Activated B cell treated with CpG ODN at 0.5 μM for 24 hours (primary cell): ENCODE measurements around the gene NUMB. TPM values are rescaled to one million over a fixed set of nuclear protein-coding genes. Genes with fewer than 3 reads are reported as not detected.
A peak's percentile ranks its signal among the peaks of the same experiment; 100 is the strongest.

Source experiments
- ATAC-seq: fragments of 200-7000 bp; cut with Tn5 transposase; one replicate; pipeline ENCODE4 v1.10.0; 2021; ENCODE audit warnings: low read depth, mild to moderate bottlenecking, moderate library complexity
- CTCF ChIA-PET: fragments of 350-600 bp; sonication (Branson Sonifier 250); formaldehyde crosslinking; loops from one replicate; lab custom pipeline; 2021; ENCODE audit warnings: antibody characterized with exemption; lab: Charles Lee
- POLR2A ChIA-PET: fragments of 350-600 bp; sonication (Branson Sonifier 250); formaldehyde crosslinking; loops from one replicate; lab custom pipeline; 2021; ENCODE audit warnings: antibody characterized with exemption; lab: Charles Lee
- DNase-seq: peaks from one replicate; pipeline ENCODE4 v3.0.0; 2022
- H3K27ac Mint-ChIP-seq: one replicate; pipeline ENCODE4 v1.8.0; 2020; ENCODE audit warnings: mixed read lengths
- H3K27me3 Mint-ChIP-seq: one replicate; pipeline ENCODE4 v1.8.0; 2021; ENCODE audit warnings: mixed read lengths
- H3K36me3 Mint-ChIP-seq: one replicate; pipeline ENCODE4 v1.8.0; 2021; ENCODE audit warnings: low read depth, mixed read lengths
- H3K4me1 Mint-ChIP-seq: one replicate; pipeline ENCODE4 v1.8.0; 2021; ENCODE audit warnings: mixed read lengths
- H3K4me3 Mint-ChIP-seq: one replicate; pipeline ENCODE4 v1.8.0; 2020; ENCODE audit warnings: mild to moderate bottlenecking, mixed read lengths
- H3K9me3 Mint-ChIP-seq: one replicate; pipeline ENCODE4 v1.8.0; 2020; ENCODE audit warnings: mixed read lengths
- intact Hi-C: fragments of 100-400 bp; cut with micrococcal nuclease; formaldehyde crosslinking; loops from one replicate; pipeline ENCODE4 v1.15.1; 2024
- total RNA-seq: library from RNA; stranded (reverse); gene quantifications from 2 replicates; pipeline ENCODE4 v1.2.3, GENCODE V29; 2022
- TF ChIP-seq, protein P1 (sequence below): fragments of 200-600 bp; IDR thresholded peaks from one replicate; pipeline ENCODE4 v1.8.0; 2022; ENCODE audit warnings: antibody characterized with exemption, mild to moderate bottlenecking

Gene NUMB
- total RNA-seq, 1 donor from 2014 or later, result 71.4 TPM

DNA sequence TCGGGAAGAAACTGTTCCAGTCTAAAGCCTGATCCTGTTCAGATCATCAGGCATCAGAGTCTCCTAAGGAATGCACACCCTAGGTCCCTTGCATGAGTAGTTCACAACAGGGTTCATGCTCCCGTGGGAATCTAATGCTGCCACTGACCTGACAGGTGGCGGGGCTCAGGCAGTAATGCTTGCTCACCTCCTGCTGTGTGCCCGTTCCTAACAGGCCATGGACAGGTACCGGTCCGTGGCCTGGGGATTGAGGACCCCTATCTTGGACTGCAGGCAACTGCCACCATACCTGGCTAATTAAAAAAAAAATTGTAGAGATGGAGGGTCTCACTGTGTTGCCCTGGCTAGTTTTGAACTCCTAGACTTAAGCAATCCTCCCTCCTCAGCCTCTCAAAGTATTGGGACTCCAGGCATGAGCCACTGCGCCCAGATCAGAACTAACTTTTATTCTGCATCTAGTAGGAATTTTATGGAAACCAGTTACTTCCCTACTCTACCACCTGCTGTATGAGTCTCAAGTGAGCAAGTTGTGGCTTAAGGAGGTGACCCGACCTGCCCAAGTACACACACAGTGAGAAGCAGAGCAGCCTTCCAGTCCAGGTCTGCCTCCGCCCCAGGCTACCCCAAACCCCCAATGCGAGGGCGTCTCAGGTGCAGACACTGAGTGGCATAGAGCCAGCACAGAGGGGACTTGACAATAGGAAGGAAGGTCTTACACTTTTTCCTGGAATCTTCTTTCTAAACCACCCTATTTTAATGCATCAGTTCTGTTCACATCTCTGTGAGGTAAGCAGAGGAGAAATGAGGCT is 223.6 kb downstream of the NUMB start:
- ChIA-PET POLR2A (interaction anchor here (2.0 kb wide), 1 partner anchor 11 kb away, joined by 5 read pairs; no protein-coding TSS in a partner anchor), CTCF (no interaction called here)
- H3K4me1 Mint-ChIP-seq, result peaks cover 30% of the 10 kb centered on the region
- ATAC-seq, result no peak
- DNase-seq, result no peak
- H3K27me3 Mint-ChIP-seq, result peaks cover 37% of the 10 kb centered on the region
- H3K27ac Mint-ChIP-seq, result no peak overlapping the region
- no peak overlapping the region for H3K4me3 Mint-ChIP-seq
- H3K9me3 Mint-ChIP-seq, result no peaks in the 10 kb centered on the region
- intact Hi-C loops, result loop anchor here (5.0 kb wide), 1 partner anchor 48 kb away; no protein-coding TSS in a partner anchor
- no peaks in the 10 kb centered on the region for H3K36me3 Mint-ChIP-seq
- TF ChIP-seq, protein P1, sequence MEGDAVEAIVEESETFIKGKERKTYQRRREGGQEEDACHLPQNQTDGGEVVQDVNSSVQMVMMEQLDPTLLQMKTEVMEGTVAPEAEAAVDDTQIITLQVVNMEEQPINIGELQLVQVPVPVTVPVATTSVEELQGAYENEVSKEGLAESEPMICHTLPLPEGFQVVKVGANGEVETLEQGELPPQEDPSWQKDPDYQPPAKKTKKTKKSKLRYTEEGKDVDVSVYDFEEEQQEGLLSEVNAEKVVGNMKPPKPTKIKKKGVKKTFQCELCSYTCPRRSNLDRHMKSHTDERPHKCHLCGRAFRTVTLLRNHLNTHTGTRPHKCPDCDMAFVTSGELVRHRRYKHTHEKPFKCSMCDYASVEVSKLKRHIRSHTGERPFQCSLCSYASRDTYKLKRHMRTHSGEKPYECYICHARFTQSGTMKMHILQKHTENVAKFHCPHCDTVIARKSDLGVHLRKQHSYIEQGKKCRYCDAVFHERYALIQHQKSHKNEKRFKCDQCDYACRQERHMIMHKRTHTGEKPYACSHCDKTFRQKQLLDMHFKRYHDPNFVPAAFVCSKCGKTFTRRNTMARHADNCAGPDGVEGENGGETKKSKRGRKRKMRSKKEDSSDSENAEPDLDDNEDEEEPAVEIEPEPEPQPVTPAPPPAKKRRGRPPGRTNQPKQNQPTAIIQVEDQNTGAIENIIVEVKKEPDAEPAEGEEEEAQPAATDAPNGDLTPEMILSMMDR, result no peak

DNA sequence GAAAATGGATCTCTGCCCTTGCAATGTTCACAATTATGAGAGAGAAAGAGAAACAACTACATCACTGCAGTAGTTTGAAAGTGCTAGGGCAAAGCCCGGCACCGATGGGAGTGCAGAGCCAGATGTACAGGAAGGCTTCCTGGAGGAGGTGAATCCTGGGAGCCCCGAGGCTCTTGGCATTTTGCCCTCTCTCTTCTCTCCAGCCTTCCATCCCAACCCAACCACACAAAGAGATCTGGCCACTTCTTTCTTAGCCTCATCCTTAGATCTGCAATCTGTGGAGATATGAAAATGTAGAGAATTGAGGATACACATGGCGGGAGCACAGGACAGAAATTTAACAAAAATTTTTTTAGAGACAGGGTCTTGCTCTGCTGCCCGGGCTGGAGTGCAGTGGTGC is 224.3 kb downstream of the NUMB start:
- POLR2A ChIA-PET, result no interaction called here
- DNase-seq, result no peak

DNA sequence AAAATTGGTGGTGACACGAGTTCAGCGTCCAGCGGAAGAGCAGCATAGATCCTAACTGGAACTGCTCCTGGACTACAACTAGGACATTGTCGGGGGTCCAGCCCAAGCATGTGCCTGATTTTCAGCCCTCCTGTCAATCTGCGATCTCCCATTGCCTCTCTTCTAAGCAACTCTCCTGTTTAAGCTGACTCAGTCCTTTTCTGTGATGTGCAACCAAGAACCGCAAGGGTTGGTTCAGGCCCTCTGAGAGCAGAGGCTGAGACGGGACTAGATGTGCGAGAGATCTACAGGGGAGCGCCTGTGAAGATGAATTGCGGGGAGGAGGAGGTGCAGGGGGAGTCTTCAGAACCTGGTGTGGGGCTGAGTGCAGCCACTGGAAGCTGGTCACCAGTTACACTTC is 224.8 kb downstream of the NUMB start:
- H3K27me3 Mint-ChIP-seq, result peaks cover 32% of the 10 kb centered on the region

More for the DNA sequence above, 224.3 kb downstream of the NUMB start:
- Mint-ChIP-seq H3K4me1 (peaks cover 25% of the 10 kb centered on the region), H3K27ac (no peak overlapping the region), H3K4me3 (no peak overlapping the region), H3K27me3 (peaks cover 35% of the 10 kb centered on the region), H3K9me3 (no peaks in the 10 kb centered on the region), H3K36me3 (peaks cover 4% of the 10 kb centered on the region)
- CTCF ChIA-PET, result no interaction called here
- no peak for ATAC-seq
- TF ChIP-seq, protein P1, result no peak
- intact Hi-C loops, result no loop called here

DNA sequence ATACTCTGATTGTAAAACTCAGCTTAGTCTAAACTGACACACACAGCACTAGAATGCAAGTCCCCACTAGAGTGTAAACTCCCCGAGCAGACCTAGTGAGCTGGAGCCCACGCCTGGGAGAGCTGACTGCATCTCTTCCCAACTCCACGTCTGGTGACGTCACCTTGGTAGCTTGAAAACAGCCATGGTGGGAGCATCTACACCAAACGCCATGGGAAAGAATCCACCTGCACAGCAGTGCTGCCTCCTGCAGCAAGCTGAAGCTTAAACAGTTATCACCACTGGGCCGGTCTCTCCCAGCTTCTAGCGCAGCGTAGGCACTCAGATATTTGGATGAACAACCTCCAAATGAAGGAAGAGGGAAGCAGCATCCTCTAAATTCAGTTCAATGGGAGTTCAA is 225.4 kb downstream of the NUMB start:
- Mint-ChIP-seq H3K27me3 (peaks cover 28% of the 10 kb centered on the region), H3K4me3 (no peak overlapping the region), H3K36me3 (peaks cover 9% of the 10 kb centered on the region), H3K9me3 (no peaks in the 10 kb centered on the region), H3K27ac (peak overlapping the region; percentile 4), H3K4me1 (peaks cover 20% of the 10 kb centered on the region)
- intact Hi-C loops, result loop anchor here (1.0 kb wide), 1 partner anchor 239 kb away; no protein-coding TSS in a partner anchor
- no peak for DNase-seq
- POLR2A ChIA-PET, result no interaction called here
- CTCF ChIA-PET, result interaction anchor here (1.1 to 2.0 kb wide), 2 partner anchors 62 to 239 kb away, joined by 4 to 7 read pairs; no protein-coding TSS in a partner anchor
- TF ChIP-seq, protein P1, result no peak
- no peak for ATAC-seq

More for the DNA sequence above, 224.8 kb downstream of the NUMB start:
- POLR2A ChIA-PET, result no interaction called here
- intact Hi-C loops, result no loop called here
- no peak overlapping the region for H3K27ac Mint-ChIP-seq
- peaks cover 22% of the 10 kb centered on the region for H3K4me1 Mint-ChIP-seq
- CTCF ChIA-PET, result no interaction called here
- DNase-seq (no peak), ATAC-seq (no peak)
- TF ChIP-seq, protein P1, result no peak
- no peak overlapping the region for H3K4me3 Mint-ChIP-seq
- H3K36me3 Mint-ChIP-seq, result peaks cover 8% of the 10 kb centered on the region
- no peaks in the 10 kb centered on the region for H3K9me3 Mint-ChIP-seq
